Fibroblast of peridontal ligament (primary cell): ENCODE data around the gene CLTC.

ENCODE experiments used
- DNase-seq: peaks from one replicate; pipeline ENCODE4 v3.0.0-alpha.2; 2010; ENCODE audit errors: extremely low read depth

Gene CLTC

GRCh38 chr17:59634632-59635541 is 15.2 kb downstream of the CLTC start:
- DNase-seq, result no peak

- DNase-seq, result no peak
Observed at GRCh38 chr17:59637611-59638310, 18.1 kb downstream of the CLTC start.

GRCh38 chr17:59638553-59638952 is 18.9 kb downstream of the CLTC start:
- DNase-seq, result no peak

- no peak for DNase-seq
Observed at GRCh38 chr17:59641799-59642484, 22.2 kb downstream of the CLTC start.

- no peak for DNase-seq
Observed at GRCh38 chr17:59642565-59642964, 22.9 kb downstream of the CLTC start.

- peak; percentile 54 for DNase-seq
Observed at GRCh38 chr17:59643159-59644140, 23.8 kb downstream of the CLTC start.

- DNase-seq, result no peak
Observed at GRCh38 chr17:59647288-59647687, 27.6 kb downstream of the CLTC start.

- DNase-seq, result no peak
Observed at GRCh38 chr17:59649886-59650285, 30.2 kb downstream of the CLTC start.

- no peak for DNase-seq
Observed at GRCh38 chr17:59650642-59651041, 30.9 kb downstream of the CLTC start.

- DNase-seq, result no peak
Observed at GRCh38 chr17:59651346-59651745, 31.7 kb downstream of the CLTC start.

- peak; percentile 96 for DNase-seq
Observed at GRCh38 chr17:59652119-59652518, 32.4 kb downstream of the CLTC start.

GRCh38 chr17:59656624-59657023 is 36.9 kb downstream of the CLTC start:
- peak; percentile 94 for DNase-seq

GRCh38 chr17:59666235-59666634 is 46.5 kb downstream of the CLTC start:
- DNase-seq, result no peak

GRCh38 chr17:59668816-59669215 is 49.1 kb downstream of the CLTC start:
- peak; percentile 99 for DNase-seq

- peak; percentile 15 for DNase-seq
Observed at GRCh38 chr17:59669411-59669810, 49.7 kb downstream of the CLTC start.

GRCh38 chr17:59669944-59670343 is 50.2 kb downstream of the CLTC start:
- no peak for DNase-seq

- DNase-seq, result no peak
Observed at GRCh38 chr17:59671386-59671785, 51.7 kb downstream of the CLTC start.

- DNase-seq, result no peak
Observed at GRCh38 chr17:59675231-59675630, 55.5 kb downstream of the CLTC start.

- peak; percentile 48 for DNase-seq
Observed at GRCh38 chr17:59676716-59677115, 57.0 kb downstream of the CLTC start.

- DNase-seq, result no peak
Observed at GRCh38 chr17:59678918-59679317, 59.2 kb downstream of the CLTC start.

- no peak for DNase-seq
Observed at GRCh38 chr17:59680314-59680713, 60.6 kb downstream of the CLTC start.
